ENCODE measurements around the gene BATF.

BATF gene

DNA sequence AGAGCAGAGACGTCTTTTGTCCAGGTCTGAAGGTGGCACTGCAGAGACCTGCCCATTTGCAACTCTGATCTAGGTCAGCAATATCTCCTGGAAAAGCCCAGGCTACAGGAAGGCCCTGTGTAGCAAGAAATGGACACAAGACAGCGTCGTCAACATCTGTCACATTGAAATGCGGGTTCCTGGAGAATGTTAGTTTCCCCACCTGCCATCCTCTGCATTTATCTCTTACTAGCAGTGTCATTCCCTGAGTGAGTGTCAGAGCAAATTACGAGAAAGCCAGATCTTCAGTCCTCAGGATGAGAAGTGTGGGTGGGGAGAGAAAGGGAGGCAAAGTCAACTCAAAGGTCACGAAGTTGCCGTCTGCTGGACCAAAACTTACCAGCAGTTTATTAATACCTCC lies 28.8 kb downstream of the BATF start:
- no peak for DNase-seq (ENCODE audit: low read depth)
- TF ChIP-seq, protein P1, sequence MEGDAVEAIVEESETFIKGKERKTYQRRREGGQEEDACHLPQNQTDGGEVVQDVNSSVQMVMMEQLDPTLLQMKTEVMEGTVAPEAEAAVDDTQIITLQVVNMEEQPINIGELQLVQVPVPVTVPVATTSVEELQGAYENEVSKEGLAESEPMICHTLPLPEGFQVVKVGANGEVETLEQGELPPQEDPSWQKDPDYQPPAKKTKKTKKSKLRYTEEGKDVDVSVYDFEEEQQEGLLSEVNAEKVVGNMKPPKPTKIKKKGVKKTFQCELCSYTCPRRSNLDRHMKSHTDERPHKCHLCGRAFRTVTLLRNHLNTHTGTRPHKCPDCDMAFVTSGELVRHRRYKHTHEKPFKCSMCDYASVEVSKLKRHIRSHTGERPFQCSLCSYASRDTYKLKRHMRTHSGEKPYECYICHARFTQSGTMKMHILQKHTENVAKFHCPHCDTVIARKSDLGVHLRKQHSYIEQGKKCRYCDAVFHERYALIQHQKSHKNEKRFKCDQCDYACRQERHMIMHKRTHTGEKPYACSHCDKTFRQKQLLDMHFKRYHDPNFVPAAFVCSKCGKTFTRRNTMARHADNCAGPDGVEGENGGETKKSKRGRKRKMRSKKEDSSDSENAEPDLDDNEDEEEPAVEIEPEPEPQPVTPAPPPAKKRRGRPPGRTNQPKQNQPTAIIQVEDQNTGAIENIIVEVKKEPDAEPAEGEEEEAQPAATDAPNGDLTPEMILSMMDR (conservative IDR thresholded peaks at IDR 0.05; ENCODE audit: low read depth, low read length), result no peak
- no peak overlapping the region for H3K4me3 ChIP-seq (ENCODE audit: low read length)

GRCh38 chr14:75553157-75553556 lies 30.9 kb downstream of the BATF start:
- no peak for DNase-seq (ENCODE audit: low read depth)
- TF ChIP-seq, protein P1 (conservative IDR thresholded peaks at IDR 0.05; ENCODE audit: low read depth, low read length), result no peak
- no peak overlapping the region for H3K4me3 ChIP-seq (ENCODE audit: low read length)

DNA sequence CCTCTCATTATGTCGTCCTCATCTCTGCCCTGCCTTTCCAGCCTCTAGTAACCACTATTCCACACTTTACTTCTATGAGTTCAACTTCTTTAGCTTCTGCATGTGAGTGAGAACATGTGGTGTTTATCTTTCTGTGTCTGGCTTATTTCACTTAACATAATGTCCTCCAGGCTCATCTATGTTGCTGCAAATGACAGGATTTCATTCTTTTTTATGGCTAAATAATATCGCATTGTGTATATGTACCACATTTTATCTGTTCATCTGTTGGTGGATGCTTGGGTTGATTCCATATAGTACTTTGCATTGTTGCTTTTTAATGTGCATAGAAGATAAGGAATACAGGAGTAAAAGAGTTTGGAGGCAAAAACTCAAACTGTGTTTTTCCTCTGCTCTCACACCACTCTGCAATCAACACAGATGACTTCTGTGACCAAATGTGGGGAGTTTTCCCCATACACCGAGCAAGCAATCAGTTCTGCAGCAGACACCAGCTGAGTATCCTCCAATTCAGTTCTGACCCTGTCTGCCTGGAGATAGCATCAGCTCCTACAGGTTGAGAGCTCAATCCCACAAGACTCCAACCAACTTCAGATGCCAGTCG lies 31.6 kb downstream of the BATF start:
- no peak for DNase-seq (ENCODE audit: low read depth)
- H3K4me3 ChIP-seq (ENCODE audit: low read length), result no peak overlapping the region
- TF ChIP-seq, protein P1 (conservative IDR thresholded peaks at IDR 0.05; ENCODE audit: low read depth, low read length), result no peak

- DNase-seq (ENCODE audit: low read depth), result no peak
- H3K4me3 ChIP-seq (ENCODE audit: low read length), result no peak overlapping the region
- TF ChIP-seq, protein P1 (conservative IDR thresholded peaks at IDR 0.05; ENCODE audit: low read depth, low read length), result no peak
These were observed 32.2 kb downstream of the BATF start for GRCh38 chr14:75554482-75554881.

- TF ChIP-seq, protein P1 (conservative IDR thresholded peaks at IDR 0.05; ENCODE audit: low read depth, low read length), result no peak
- H3K4me3 ChIP-seq (ENCODE audit: low read length), result no peak overlapping the region
- DNase-seq (ENCODE audit: low read depth), result no peak
These were observed 36.2 kb downstream of the BATF start for GRCh38 chr14:75558440-75558839.

- TF ChIP-seq, protein P1 (conservative IDR thresholded peaks at IDR 0.05; ENCODE audit: low read depth, low read length), result no peak
These were observed 36.8 kb downstream of the BATF start for GRCh38 chr14:75559045-75559444.

GRCh38 chr14:75559451-75560222 lies 37.4 kb downstream of the BATF start:
- no peak overlapping the region for H3K4me3 ChIP-seq (ENCODE audit: low read length)
- no peak for DNase-seq (ENCODE audit: low read depth)
- TF ChIP-seq, protein P1 (conservative IDR thresholded peaks at IDR 0.05; ENCODE audit: low read depth, low read length), result no peak

More at GRCh38 chr14:75559045-75559444, 36.8 kb downstream of the BATF start:
- H3K4me3 ChIP-seq (ENCODE audit: low read length), result no peak overlapping the region
- no peak for DNase-seq (ENCODE audit: low read depth)

All from retinal pigment epithelial cell (primary cell).